AG04450 (cell line): Measurements from ENCODE around the gene SREBF2. TPM values are rescaled to one million over a fixed set of nuclear protein-coding genes. Genes with fewer than 3 reads are reported as not detected.

ENCODE experiments used
- CTCF ChIA-PET: fragments of 300-600, 350-600 bp; formaldehyde crosslinking; extraction: SDS; loops from one replicate; lab custom pipeline; 2022; ENCODE audit warnings: antibody characterized with exemption, inconsistent platforms; lab: Charles Lee
- POLR2A ChIA-PET: fragments of 350-600 bp; formaldehyde crosslinking; extraction: SDS; loops from one replicate; lab custom pipeline; 2021; ENCODE audit warnings: antibody characterized with exemption, inconsistent platforms; lab: Yijun Ruan, JAX
- DNase-seq: peaks from one replicate; pipeline ENCODE4 v3.0.0-alpha.2; 2011; ENCODE audit warnings: low read depth, low spot score
- H3K27ac ChIP-seq: one replicate; pipeline ENCODE4 v1.5.1; 2012; ENCODE audit warnings: low read depth, low read length, control low read depth
- H3K27me3 ChIP-seq: one replicate; pipeline ENCODE4 v1.6.0; 2012; ENCODE audit warnings: low read length; ENCODE audit not compliant: control insufficient read depth, insufficient read depth
- H3K4me3 ChIP-seq: 2 replicates; pipeline ENCODE4 v1.5.1; 2011; ENCODE audit warnings: mild to moderate bottlenecking, low read depth, low read length, control low read depth
- H3K9me3 ChIP-seq: 2 replicates; pipeline ENCODE4 v1.5.1; 2012; ENCODE audit warnings: low read length; ENCODE audit not compliant: control insufficient read depth, insufficient read depth
- polyA minus RNA-seq: library from RNA; depleted of rRNA, polyadenylated mRNA; stranded (reverse); fragments of >200 nt; gene quantifications from 2 replicates; pipeline ENCODE4 v1.2.3, GENCODE V29; 2011; rRNA and poly(A)+ RNA removed
- polyA plus RNA-seq: library from polyadenylated mRNA; depleted of rRNA; stranded (reverse); fragments of >200 nt; gene quantifications from 2 replicates; pipeline ENCODE4 v1.2.3, GENCODE V29; 2011; rRNA removed
- TF ChIP-seq, protein P1 (sequence below): IDR thresholded peaks from 2 replicates; pipeline ENCODE4 v1.5.1; 2011; ENCODE audit warnings: low read depth, low read length, control low read depth, inconsistent platforms

The SREBF2 gene
- 31.7 and 39.1 TPM in 2 replicates for polyA plus RNA-seq
- polyA minus RNA-seq = 42.7 and 49.5 TPM in 2 replicates

DNA sequence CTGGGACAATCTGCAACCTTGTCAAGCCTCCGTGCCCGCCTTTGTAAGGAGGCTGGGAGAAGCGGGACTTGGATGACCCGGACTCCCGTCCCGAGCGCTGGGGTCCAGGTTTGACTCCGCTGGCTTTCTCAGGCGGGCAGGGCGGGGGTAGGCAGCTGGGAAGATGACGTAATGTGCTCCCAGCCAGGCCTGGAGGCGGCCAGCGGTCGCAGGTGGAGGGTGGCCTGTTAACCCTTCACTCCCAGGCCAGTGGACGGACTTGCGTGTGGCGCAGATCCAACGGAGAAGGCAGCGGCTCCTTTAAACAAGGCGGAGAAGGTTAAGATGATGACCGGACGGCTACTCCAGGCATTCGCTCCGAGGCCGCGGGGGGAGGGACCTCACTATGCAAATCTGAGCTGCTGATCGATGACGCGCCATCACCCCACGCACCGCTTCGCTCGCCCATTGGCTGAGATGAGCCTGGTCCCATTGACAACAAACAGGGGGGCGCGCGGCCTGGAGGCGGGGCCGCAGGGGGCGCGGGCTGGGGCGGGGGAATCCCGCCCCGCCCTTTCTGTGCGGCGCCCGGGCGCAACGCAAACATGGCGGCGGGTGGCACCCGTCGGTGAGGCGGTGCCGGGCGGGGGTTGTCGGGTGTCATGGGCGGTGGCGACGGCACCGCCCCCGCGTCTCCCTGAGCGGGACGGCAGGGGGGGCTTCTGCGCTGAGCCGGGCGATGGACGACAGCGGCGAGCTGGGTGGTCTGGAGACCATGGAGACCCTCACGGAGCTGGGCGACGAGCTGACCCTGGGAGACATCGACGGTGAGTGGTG is at the start of gene SREBF2:
TSS of gene SREBF2 (plus strand) at position 553 of the 816 bp plus-strand sequence. CDS start at position 719, 166 bp downstream.
- CTCF ChIA-PET = interaction anchor here (0.6 to 1.7 kb wide), 3 partner anchors 86 to 135 kb away, joined by 3 to 5 read pairs (median 4); no protein-coding TSS in a partner anchor
- POLR2A ChIA-PET = interaction anchor here (0.6 to 1.6 kb wide), 5 partner anchors 29 to 136 kb away, joined by 5 to 11 read pairs (median 6); partner anchors contain the start of genes CCDC134 and CENPM
- peak within 1 kb of the TSS; percentile 85 for H3K4me3 ChIP-seq
- TF ChIP-seq, protein P1, sequence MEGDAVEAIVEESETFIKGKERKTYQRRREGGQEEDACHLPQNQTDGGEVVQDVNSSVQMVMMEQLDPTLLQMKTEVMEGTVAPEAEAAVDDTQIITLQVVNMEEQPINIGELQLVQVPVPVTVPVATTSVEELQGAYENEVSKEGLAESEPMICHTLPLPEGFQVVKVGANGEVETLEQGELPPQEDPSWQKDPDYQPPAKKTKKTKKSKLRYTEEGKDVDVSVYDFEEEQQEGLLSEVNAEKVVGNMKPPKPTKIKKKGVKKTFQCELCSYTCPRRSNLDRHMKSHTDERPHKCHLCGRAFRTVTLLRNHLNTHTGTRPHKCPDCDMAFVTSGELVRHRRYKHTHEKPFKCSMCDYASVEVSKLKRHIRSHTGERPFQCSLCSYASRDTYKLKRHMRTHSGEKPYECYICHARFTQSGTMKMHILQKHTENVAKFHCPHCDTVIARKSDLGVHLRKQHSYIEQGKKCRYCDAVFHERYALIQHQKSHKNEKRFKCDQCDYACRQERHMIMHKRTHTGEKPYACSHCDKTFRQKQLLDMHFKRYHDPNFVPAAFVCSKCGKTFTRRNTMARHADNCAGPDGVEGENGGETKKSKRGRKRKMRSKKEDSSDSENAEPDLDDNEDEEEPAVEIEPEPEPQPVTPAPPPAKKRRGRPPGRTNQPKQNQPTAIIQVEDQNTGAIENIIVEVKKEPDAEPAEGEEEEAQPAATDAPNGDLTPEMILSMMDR = no peak
- H3K27ac ChIP-seq = peak within 1 kb of the TSS; percentile 90
- no peaks in the 10 kb centered on the region for H3K9me3 ChIP-seq
- peak; percentile 98 for DNase-seq
- H3K27me3 ChIP-seq = no peaks in the 10 kb centered on the region

DNA sequence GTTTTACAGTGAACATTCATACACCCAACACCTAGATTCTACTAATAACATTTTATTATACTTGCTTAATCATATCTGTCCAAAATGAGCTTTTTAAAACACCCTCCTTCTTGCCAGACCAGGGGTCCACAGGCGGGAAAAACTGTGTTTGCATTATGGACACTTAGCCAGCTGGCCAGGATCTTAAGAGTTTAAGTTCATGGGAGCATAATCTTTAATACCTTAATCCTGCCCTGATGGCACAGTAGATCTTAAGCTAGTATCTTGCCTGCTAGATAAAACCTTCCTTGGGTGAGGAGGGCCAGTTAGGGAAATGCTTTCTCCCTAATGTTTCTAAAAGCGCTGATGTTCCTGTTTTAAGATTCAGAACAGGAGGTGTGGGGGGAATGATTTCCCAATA is 45.6 kb upstream of the SREBF2 start:
- no peak for DNase-seq
- POLR2A ChIA-PET = no interaction called here
- TF ChIP-seq, protein P1 = no peak
- Histone ChIP-seq H3K4me3 (no peak overlapping the region), H3K27me3 (peaks cover 8% of the 10 kb centered on the region), H3K9me3 (no peaks in the 10 kb centered on the region), H3K27ac (no peak overlapping the region)
- CTCF ChIA-PET = interaction anchor here (1.4 kb wide), 1 partner anchor 41 kb away, joined by 5 read pairs; no protein-coding TSS in a partner anchor

GRCh38 chr22:41793871-41794270 is 39.0 kb upstream of the SREBF2 start:
- Histone ChIP-seq H3K27ac (no peak overlapping the region), H3K27me3 (peaks cover 6% of the 10 kb centered on the region), H3K9me3 (no peaks in the 10 kb centered on the region), H3K4me3 (no peak overlapping the region)
- CTCF ChIA-PET = no interaction called here
- POLR2A ChIA-PET = no interaction called here
- DNase-seq = no peak
- TF ChIP-seq, protein P1 = no peak

DNA sequence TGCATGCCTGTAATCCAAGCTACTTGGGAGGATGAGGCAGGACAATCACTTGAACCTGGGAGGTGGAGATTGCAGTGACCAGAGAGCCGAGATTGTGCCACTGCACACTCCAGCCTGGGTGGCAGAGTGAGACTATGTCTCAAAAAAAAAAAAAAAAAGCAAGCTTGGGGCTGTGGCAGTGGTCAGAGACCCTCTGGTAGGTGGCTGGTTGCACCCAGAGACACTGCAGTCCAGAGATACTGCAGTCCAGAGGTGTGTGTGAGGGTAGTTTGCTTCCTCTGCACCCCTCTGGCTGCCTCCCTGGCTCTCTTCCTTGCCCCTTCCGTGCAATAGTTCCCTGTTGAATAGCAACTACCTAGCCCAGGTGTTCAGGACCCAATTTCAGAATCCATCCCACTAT is 34.2 kb upstream of the SREBF2 start:
- H3K27me3 ChIP-seq = no peaks in the 10 kb centered on the region
- TF ChIP-seq, protein P1 = no peak
- DNase-seq = no peak
- no peaks in the 10 kb centered on the region for H3K9me3 ChIP-seq
- ChIA-PET CTCF (interaction anchor here (2.1 kb wide), 1 partner anchor 52 kb away, joined by 8 read pairs; no protein-coding TSS in a partner anchor), POLR2A (no interaction called here)
- H3K27ac ChIP-seq = no peak overlapping the region
- H3K4me3 ChIP-seq = no peak overlapping the region
